Memory B cell (primary cell): ENCODE results near the gene OGFR.

ENCODE experiments used
- ATAC-seq: fragments of 150-1000 bp; cut with Tn5 transposase; 2 replicates; pipeline ENCODE4 v1.10.0; 2021; ENCODE audit warnings: low read depth, mild to moderate bottlenecking, moderate library complexity
- DNase-seq, 2 donors: peaks; one replicate each; pipeline ENCODE4 v3.0.0; 2022; ENCODE audit warnings: low spot score in 2 of 2
- H3K27ac Mint-ChIP-seq: one replicate; pipeline ENCODE4 v1.8.0; 2022; ENCODE audit warnings: mild to moderate bottlenecking, moderate library complexity, mixed read lengths
- H3K27me3 Mint-ChIP-seq: one replicate; pipeline ENCODE4 v1.8.0; 2022; ENCODE audit warnings: mixed read lengths
- H3K36me3 Mint-ChIP-seq: one replicate; pipeline ENCODE4 v1.8.0; 2022; ENCODE audit warnings: mild to moderate bottlenecking, mixed read lengths
- H3K4me1 Mint-ChIP-seq: one replicate; pipeline ENCODE4 v1.8.0; 2022; ENCODE audit warnings: mixed read lengths
- H3K4me3 Mint-ChIP-seq: one replicate; pipeline ENCODE4 v1.8.0; 2022; ENCODE audit warnings: mild to moderate bottlenecking, moderate library complexity, mixed read lengths
- H3K9me3 Mint-ChIP-seq: one replicate; pipeline ENCODE4 v1.8.0; 2022; ENCODE audit warnings: mixed read lengths

OGFR gene

GRCh38 chr20:62796699-62797491 lies 7.7 kb upstream of the OGFR start:
- Mint-ChIP-seq H3K4me3 (peak overlapping the region; percentile 93), H3K36me3 (peaks cover 9% of the 10 kb centered on the region), H3K9me3 (no peaks in the 10 kb centered on the region), H3K27ac (peak overlapping the region; percentile 90), H3K4me1 (peaks cover 16% of the 10 kb centered on the region), H3K27me3 (no peaks in the 10 kb centered on the region)
- ATAC-seq (no peak), DNase-seq (no peak)

- Mint-ChIP-seq H3K36me3 (peaks cover 9% of the 10 kb centered on the region), H3K27me3 (no peaks in the 10 kb centered on the region), H3K27ac (peak overlapping the region; percentile 48), H3K4me3 (peak overlapping the region; percentile 93), H3K9me3 (no peaks in the 10 kb centered on the region), H3K4me1 (peaks cover 14% of the 10 kb centered on the region)
- DNase-seq = no peak
- no peak for ATAC-seq
Observed at GRCh38 chr20:62797671-62798532, 6.7 kb upstream of the OGFR start.

GRCh38 chr20:62799036-62799435 lies 5.6 kb upstream of the OGFR start:
- no peak for DNase-seq
- H3K4me3 Mint-ChIP-seq = no peak overlapping the region
- H3K27ac Mint-ChIP-seq = no peak overlapping the region
- H3K27me3 Mint-ChIP-seq = no peaks in the 10 kb centered on the region
- H3K9me3 Mint-ChIP-seq = no peaks in the 10 kb centered on the region
- ATAC-seq = no peak
- H3K4me1 Mint-ChIP-seq = peaks cover 12% of the 10 kb centered on the region
- peaks cover 9% of the 10 kb centered on the region for H3K36me3 Mint-ChIP-seq

GRCh38 chr20:62799459-62799858 lies 5.2 kb upstream of the OGFR start:
- ATAC-seq = no peak
- H3K4me3 Mint-ChIP-seq = no peak overlapping the region

GRCh38 chr20:62799873-62800272 lies 4.8 kb upstream of the OGFR start:
- DNase-seq (no peak), ATAC-seq (no peak)
- Mint-ChIP-seq H3K27me3 (no peaks in the 10 kb centered on the region), H3K9me3 (no peaks in the 10 kb centered on the region), H3K4me1 (peaks cover 16% of the 10 kb centered on the region), H3K36me3 (peaks cover 11% of the 10 kb centered on the region), H3K4me3 (no peak overlapping the region), H3K27ac (no peak overlapping the region)

More at GRCh38 chr20:62799459-62799858, 5.2 kb upstream of the OGFR start:
- H3K36me3 Mint-ChIP-seq = peaks cover 9% of the 10 kb centered on the region
- peaks cover 14% of the 10 kb centered on the region for H3K4me1 Mint-ChIP-seq
- no peaks in the 10 kb centered on the region for H3K27me3 Mint-ChIP-seq
- no peaks in the 10 kb centered on the region for H3K9me3 Mint-ChIP-seq
- H3K27ac Mint-ChIP-seq = no peak overlapping the region
- DNase-seq = no peak

- DNase-seq (no peak), ATAC-seq (no peak)
- no peak overlapping the region for H3K4me3 Mint-ChIP-seq
- peaks cover 11% of the 10 kb centered on the region for H3K36me3 Mint-ChIP-seq
- H3K27me3 Mint-ChIP-seq = no peaks in the 10 kb centered on the region
- no peak overlapping the region for H3K27ac Mint-ChIP-seq
- H3K9me3 Mint-ChIP-seq = no peaks in the 10 kb centered on the region
- peaks cover 16% of the 10 kb centered on the region for H3K4me1 Mint-ChIP-seq
Observed at GRCh38 chr20:62800314-62801259, 4.0 kb upstream of the OGFR start.

GRCh38 chr20:62801284-62802010 lies 3.2 kb upstream of the OGFR start:
- no peak overlapping the region for H3K27ac Mint-ChIP-seq
- ATAC-seq = no peak
- H3K9me3 Mint-ChIP-seq = no peaks in the 10 kb centered on the region
- H3K36me3 Mint-ChIP-seq = peaks cover 11% of the 10 kb centered on the region
- H3K4me1 Mint-ChIP-seq = peaks cover 20% of the 10 kb centered on the region
- no peaks in the 10 kb centered on the region for H3K27me3 Mint-ChIP-seq
- H3K4me3 Mint-ChIP-seq = no peak overlapping the region
- DNase-seq = no peak

- DNase-seq = no peak
- peaks cover 23% of the 10 kb centered on the region for H3K4me1 Mint-ChIP-seq
- no peaks in the 10 kb centered on the region for H3K9me3 Mint-ChIP-seq
- no peak for ATAC-seq
- no peak overlapping the region for H3K4me3 Mint-ChIP-seq
- no peaks in the 10 kb centered on the region for H3K27me3 Mint-ChIP-seq
- no peak overlapping the region for H3K27ac Mint-ChIP-seq
- peaks cover 11% of the 10 kb centered on the region for H3K36me3 Mint-ChIP-seq
Observed at GRCh38 chr20:62802026-62802712, 2.5 kb upstream of the OGFR start.

- H3K36me3 Mint-ChIP-seq = peaks cover 10% of the 10 kb centered on the region
- H3K4me1 Mint-ChIP-seq = peaks cover 20% of the 10 kb centered on the region
- no peak for DNase-seq
- H3K9me3 Mint-ChIP-seq = no peaks in the 10 kb centered on the region
- peak overlapping the region; percentile 96 for H3K4me3 Mint-ChIP-seq
- ATAC-seq = peak; percentile 46
- H3K27me3 Mint-ChIP-seq = no peaks in the 10 kb centered on the region
- peak overlapping the region; percentile 96 for H3K27ac Mint-ChIP-seq
Observed at GRCh38 chr20:62804021-62804626, 511 bp upstream of the OGFR start.

GRCh38 chr20:62805155-62805710 lies 598 bp downstream of the OGFR start:
- peaks cover 9% of the 10 kb centered on the region for H3K36me3 Mint-ChIP-seq

GRCh38 chr20:62805711-62806382 lies 1.2 kb downstream of the OGFR start:
- DNase-seq = no peak
- peaks cover 9% of the 10 kb centered on the region for H3K36me3 Mint-ChIP-seq
- no peak overlapping the region for H3K27ac Mint-ChIP-seq
- H3K9me3 Mint-ChIP-seq = no peaks in the 10 kb centered on the region
- peaks cover 20% of the 10 kb centered on the region for H3K4me1 Mint-ChIP-seq
- ATAC-seq = no peak
- no peaks in the 10 kb centered on the region for H3K27me3 Mint-ChIP-seq
- peak overlapping the region; percentile 87 for H3K4me3 Mint-ChIP-seq

More at GRCh38 chr20:62805155-62805710, 598 bp downstream of the OGFR start:
- Mint-ChIP-seq H3K4me3 (peak overlapping the region; percentile 87), H3K4me1 (peaks cover 20% of the 10 kb centered on the region), H3K27ac (peak overlapping the region; percentile 96), H3K27me3 (no peaks in the 10 kb centered on the region), H3K9me3 (no peaks in the 10 kb centered on the region)
- peak; percentile 43 for ATAC-seq
- DNase-seq = peak in 1 of 2 donors; percentile 54
